Measurements from ENCODE around the gene RAP1GDS1. TPM values are rescaled to one million over a fixed set of nuclear protein-coding genes. Genes with fewer than 3 reads are reported as not detected.

Gene RAP1GDS1
- total and polyA plus RNA-seq, 8 donors: 30.7 to 49.1 (median 35.3) TPM

GRCh38 chr4:98311656-98312055 lies 50.5 kb downstream of the RAP1GDS1 start:
- Histone ChIP-seq H3K27me3 (no peaks in the 10 kb centered on the region), H3K27ac (no peak overlapping the region), H3K9me3 (no peaks in the 10 kb centered on the region), H3K4me1 (no peaks in the 10 kb centered on the region), H3K4me3 (no peak overlapping the region), H3K36me3 (no peaks in the 10 kb centered on the region)
- intact Hi-C loops (cut with DNase I): no loop called here
- ATAC-seq (no peak), DNase-seq (peak in 1 of 4 donors; percentile 13)
- no peak for TF ChIP-seq CTCF (IDR thresholded peaks at IDR 0.05)

GRCh38 chr4:98314791-98315565 lies 53.8 kb downstream of the RAP1GDS1 start:
- no peaks in the 10 kb centered on the region for H3K4me1 ChIP-seq
- intact Hi-C loops (cut with DNase I): no loop called here
- H3K9me3 ChIP-seq: no peaks in the 10 kb centered on the region
- DNase-seq: no peak
- no peak for TF ChIP-seq CTCF (IDR thresholded peaks at IDR 0.05)
- H3K4me3 ChIP-seq: no peak overlapping the region
- no peak overlapping the region for H3K27ac ChIP-seq
- no peaks in the 10 kb centered on the region for H3K27me3 ChIP-seq
- no peak for ATAC-seq
- H3K36me3 ChIP-seq: no peaks in the 10 kb centered on the region

- H3K27ac ChIP-seq: no peak overlapping the region
- no peak overlapping the region for H3K4me3 ChIP-seq
- no peaks in the 10 kb centered on the region for H3K4me1 ChIP-seq
Observed at GRCh38 chr4:98318521-98318920, 57.3 kb downstream of the RAP1GDS1 start.

GRCh38 chr4:98319021-98319420 lies 57.8 kb downstream of the RAP1GDS1 start:
- ATAC-seq: no peak
- TF ChIP-seq CTCF (IDR thresholded peaks at IDR 0.05): no peak

More at GRCh38 chr4:98318521-98318920, 57.3 kb downstream of the RAP1GDS1 start:
- DNase-seq (no peak), ATAC-seq (no peak)
- TF ChIP-seq CTCF (IDR thresholded peaks at IDR 0.05): no peak
- Histone ChIP-seq H3K9me3 (no peaks in the 10 kb centered on the region), H3K27me3 (no peaks in the 10 kb centered on the region), H3K36me3 (no peaks in the 10 kb centered on the region)
- intact Hi-C loops (cut with DNase I): no loop called here

GRCh38 chr4:98326168-98326567 lies 65.0 kb downstream of the RAP1GDS1 start:
- intact Hi-C loops (cut with DNase I): no loop called here
- Histone ChIP-seq H3K4me1 (no peaks in the 10 kb centered on the region), H3K27me3 (no peaks in the 10 kb centered on the region), H3K36me3 (no peaks in the 10 kb centered on the region), H3K9me3 (peaks cover 0 to 16% of the 10 kb centered on the region in 2 donors), H3K4me3 (no peak overlapping the region), H3K27ac (no peak overlapping the region)
- DNase-seq: no peak
- no peak for ATAC-seq
- TF ChIP-seq CTCF (IDR thresholded peaks at IDR 0.05): no peak

More at GRCh38 chr4:98319021-98319420, 57.8 kb downstream of the RAP1GDS1 start:
- no peaks in the 10 kb centered on the region for H3K27me3 ChIP-seq
- no peak overlapping the region for H3K4me3 ChIP-seq
- no peak for DNase-seq
- no peaks in the 10 kb centered on the region for H3K4me1 ChIP-seq
- H3K36me3 ChIP-seq: no peaks in the 10 kb centered on the region
- H3K9me3 ChIP-seq: no peaks in the 10 kb centered on the region
- intact Hi-C loops (cut with DNase I): no loop called here
- no peak overlapping the region for H3K27ac ChIP-seq
